Endothelial cell (in vitro differentiated cells): ENCODE measurements around the gene SHISA3. TPM values are rescaled to one million over a fixed set of nuclear protein-coding genes. Genes with fewer than 3 reads are reported as not detected.

ENCODE experiments used
- DNase-seq: peaks from one replicate; pipeline ENCODE4 v3.0.0; 2021; ENCODE audit warnings: low spot score
- H3K27ac Mint-ChIP-seq: one replicate; pipeline ENCODE4 v1.8.0; 2021; ENCODE audit warnings: mixed read lengths, inconsistent platforms; ENCODE audit not compliant: unreplicated experiment
- H3K27me3 Mint-ChIP-seq: one replicate; pipeline ENCODE4 v1.8.0; 2021; ENCODE audit warnings: mild to moderate bottlenecking, moderate library complexity, mixed read lengths, inconsistent platforms; ENCODE audit not compliant: unreplicated experiment
- H3K36me3 Mint-ChIP-seq: one replicate; pipeline ENCODE4 v1.8.0; 2021; ENCODE audit warnings: mild to moderate bottlenecking, low read depth, mixed read lengths, inconsistent platforms; ENCODE audit not compliant: unreplicated experiment
- H3K4me1 Mint-ChIP-seq: one replicate; pipeline ENCODE4 v1.8.0; 2021; ENCODE audit warnings: mild to moderate bottlenecking, mixed read lengths, inconsistent platforms; ENCODE audit not compliant: unreplicated experiment
- H3K4me3 Mint-ChIP-seq: one replicate; pipeline ENCODE4 v1.8.0; 2021; ENCODE audit warnings: mild to moderate bottlenecking, mixed read lengths, inconsistent platforms; ENCODE audit not compliant: unreplicated experiment
- H3K9me3 Mint-ChIP-seq: one replicate; pipeline ENCODE4 v1.8.0; 2021; ENCODE audit warnings: mixed read lengths, inconsistent platforms; ENCODE audit not compliant: unreplicated experiment
- total RNA-seq: library from RNA; stranded (reverse); fragmentation: NEBNext Ultra II Directional; extraction: Animal tissue kit (Norgen Biotek cat#: 25700); gene quantifications from one replicate; pipeline ENCODE4 v1.2.1, GENCODE V29; 2021; ENCODE audit not compliant: unreplicated experiment
- TF ChIP-seq, protein P1 (sequence below): fragments of 200-600 bp; sonication (generic); IDR thresholded peaks from one replicate; pipeline ENCODE4 v1.5.0; 2021; ENCODE audit warnings: antibody characterized with exemption; ENCODE audit not compliant: unreplicated experiment

The SHISA3 gene
- total RNA-seq, 1 donor from 2014 or later, result 0.36 TPM

DNA sequence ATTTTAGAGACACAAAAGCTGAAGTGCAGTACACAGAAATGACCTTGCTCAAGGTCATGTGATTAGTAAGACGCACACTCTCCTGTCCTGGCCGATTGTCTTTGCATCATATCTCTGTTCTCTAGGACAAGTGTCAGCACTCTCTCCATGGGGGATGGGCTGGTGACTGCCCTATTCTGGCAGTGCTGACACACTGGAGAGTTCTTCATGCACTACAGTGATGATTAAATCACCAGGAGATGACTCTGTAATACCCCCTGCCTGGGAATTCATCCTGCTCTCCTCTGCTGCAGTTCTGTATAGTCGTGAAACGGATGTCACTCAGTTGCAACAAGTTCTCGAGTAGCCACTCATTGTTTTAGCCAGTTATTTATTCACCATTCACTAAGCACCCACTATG lies 5.3 kb upstream of the SHISA3 start:
- Mint-ChIP-seq H3K27ac (no peak overlapping the region), H3K36me3 (peaks cover 7% of the 10 kb centered on the region), H3K27me3 (peaks cover 9% of the 10 kb centered on the region), H3K9me3 (peaks cover 5% of the 10 kb centered on the region), H3K4me1 (peaks cover 8% of the 10 kb centered on the region), H3K4me3 (no peak overlapping the region)
- TF ChIP-seq, protein P1, sequence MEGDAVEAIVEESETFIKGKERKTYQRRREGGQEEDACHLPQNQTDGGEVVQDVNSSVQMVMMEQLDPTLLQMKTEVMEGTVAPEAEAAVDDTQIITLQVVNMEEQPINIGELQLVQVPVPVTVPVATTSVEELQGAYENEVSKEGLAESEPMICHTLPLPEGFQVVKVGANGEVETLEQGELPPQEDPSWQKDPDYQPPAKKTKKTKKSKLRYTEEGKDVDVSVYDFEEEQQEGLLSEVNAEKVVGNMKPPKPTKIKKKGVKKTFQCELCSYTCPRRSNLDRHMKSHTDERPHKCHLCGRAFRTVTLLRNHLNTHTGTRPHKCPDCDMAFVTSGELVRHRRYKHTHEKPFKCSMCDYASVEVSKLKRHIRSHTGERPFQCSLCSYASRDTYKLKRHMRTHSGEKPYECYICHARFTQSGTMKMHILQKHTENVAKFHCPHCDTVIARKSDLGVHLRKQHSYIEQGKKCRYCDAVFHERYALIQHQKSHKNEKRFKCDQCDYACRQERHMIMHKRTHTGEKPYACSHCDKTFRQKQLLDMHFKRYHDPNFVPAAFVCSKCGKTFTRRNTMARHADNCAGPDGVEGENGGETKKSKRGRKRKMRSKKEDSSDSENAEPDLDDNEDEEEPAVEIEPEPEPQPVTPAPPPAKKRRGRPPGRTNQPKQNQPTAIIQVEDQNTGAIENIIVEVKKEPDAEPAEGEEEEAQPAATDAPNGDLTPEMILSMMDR, result no peak
- DNase-seq, result no peak

DNA sequence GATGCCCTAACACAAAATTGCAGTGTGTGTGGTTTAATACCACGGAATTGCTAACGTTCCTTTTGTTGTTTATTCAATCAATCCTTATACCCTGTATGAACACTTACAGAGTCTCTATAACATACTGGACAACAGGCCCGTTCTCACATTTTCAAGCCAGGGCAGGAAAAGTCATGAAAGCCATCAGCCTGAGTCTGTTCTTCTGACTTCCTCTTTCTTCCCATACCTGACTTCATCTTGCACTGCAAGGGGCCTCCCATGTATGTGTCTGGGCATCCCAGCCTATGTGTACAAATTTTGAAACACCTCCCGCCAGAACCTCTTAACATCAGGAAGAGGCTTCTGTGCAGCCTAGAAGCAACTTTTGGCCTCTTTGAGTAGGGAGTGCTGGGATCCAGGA lies 4.9 kb upstream of the SHISA3 start:
- Mint-ChIP-seq H3K27me3 (peaks cover 10% of the 10 kb centered on the region), H3K36me3 (peaks cover 7% of the 10 kb centered on the region), H3K9me3 (peaks cover 5% of the 10 kb centered on the region), H3K4me1 (peaks cover 9% of the 10 kb centered on the region), H3K4me3 (no peak overlapping the region), H3K27ac (no peak overlapping the region)
- no peak for DNase-seq
- TF ChIP-seq, protein P1, result no peak

DNA sequence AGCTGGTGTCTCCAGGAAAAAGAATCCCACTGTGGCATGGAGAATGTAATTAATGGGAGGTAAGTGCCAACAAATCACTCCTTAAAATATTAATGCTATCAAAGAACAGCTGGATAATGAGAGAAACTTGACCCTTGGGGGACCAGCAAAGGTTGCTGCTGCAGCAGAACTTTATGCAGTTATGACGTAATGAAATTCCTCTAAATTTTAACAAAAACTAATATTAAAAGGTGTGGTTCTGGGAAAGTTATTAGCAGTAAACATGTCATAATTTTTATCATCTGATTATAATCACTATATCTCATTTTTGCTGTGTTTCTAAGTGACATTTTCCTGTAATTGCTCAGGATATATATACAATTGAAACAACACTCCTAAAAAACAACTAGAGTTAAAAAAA lies 1.7 kb upstream of the SHISA3 start:
- Mint-ChIP-seq H3K36me3 (peaks cover 7% of the 10 kb centered on the region), H3K27ac (no peak overlapping the region), H3K4me1 (peaks cover 15% of the 10 kb centered on the region), H3K27me3 (peaks cover 23% of the 10 kb centered on the region), H3K9me3 (peaks cover 5% of the 10 kb centered on the region), H3K4me3 (no peak overlapping the region)
- TF ChIP-seq, protein P1, result no peak
- DNase-seq, result no peak

DNA sequence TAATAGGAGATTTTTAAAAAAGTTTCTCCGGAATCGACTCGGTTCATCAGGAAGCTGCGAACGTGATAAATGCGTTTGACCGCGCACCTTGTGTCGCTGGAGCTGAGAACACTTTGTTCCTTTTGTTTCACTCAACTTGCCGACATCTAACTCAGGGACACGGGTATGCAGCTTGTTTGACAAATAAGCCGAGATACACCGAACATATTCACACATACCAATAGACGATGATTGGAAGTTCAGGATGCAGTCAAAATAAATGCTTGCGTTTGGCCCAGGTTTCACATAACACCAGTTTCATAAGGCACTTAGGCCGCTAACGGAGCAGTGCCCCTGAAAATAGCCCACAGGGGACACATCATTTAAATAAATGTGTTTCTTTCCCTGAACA lies 932 bp upstream of the SHISA3 start:
- Mint-ChIP-seq H3K4me1 (peaks cover 15% of the 10 kb centered on the region), H3K36me3 (peaks cover 7% of the 10 kb centered on the region), H3K9me3 (peaks cover 5% of the 10 kb centered on the region), H3K27ac (no peak overlapping the region), H3K27me3 (peaks cover 23% of the 10 kb centered on the region), H3K4me3 (peak overlapping the region; percentile 88)
- TF ChIP-seq, protein P1, result no peak
- no peak for DNase-seq

DNA sequence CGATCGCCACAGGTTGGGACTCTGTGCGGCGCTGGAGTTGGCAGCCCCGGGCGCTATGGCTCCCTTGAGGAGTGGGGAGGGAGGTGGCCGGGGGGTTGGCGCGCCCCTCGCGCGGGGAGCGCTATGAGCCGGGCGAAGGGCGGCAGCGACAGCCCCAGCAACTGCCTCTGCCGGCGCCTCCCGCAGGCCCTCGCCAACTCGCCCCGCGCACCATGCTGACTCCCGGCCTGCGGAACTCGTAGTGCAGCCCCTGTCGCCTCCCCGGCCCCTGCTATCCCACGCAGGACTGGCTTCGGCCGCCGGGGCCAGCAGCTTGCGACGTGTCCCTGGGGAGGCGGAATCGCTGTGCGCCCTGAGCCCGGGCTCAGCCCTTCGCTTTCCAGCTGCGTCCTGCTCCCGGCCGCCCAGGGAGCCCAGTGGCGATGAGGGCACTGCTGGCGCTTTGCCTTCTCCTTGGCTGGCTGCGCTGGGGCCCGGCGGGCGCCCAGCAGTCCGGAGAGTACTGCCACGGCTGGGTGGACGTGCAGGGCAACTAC lies 415 bp downstream of the SHISA3 start:
- Mint-ChIP-seq H3K4me3 (no peak overlapping the region), H3K27me3 (peaks cover 22% of the 10 kb centered on the region), H3K27ac (no peak overlapping the region), H3K9me3 (peaks cover 5% of the 10 kb centered on the region), H3K36me3 (peaks cover 7% of the 10 kb centered on the region), H3K4me1 (peaks cover 15% of the 10 kb centered on the region)
- peak; percentile 34 for DNase-seq
- TF ChIP-seq, protein P1, result no peak
